HG02840 (cell line): Measurements from ENCODE around the gene FMR1.

Experiments used
- ATAC-seq: cut with Tn5 transposase; IDR thresholded peaks from one replicate; pipeline ENCODE4 v1.9.1; 2021; ENCODE audit warnings: mild to moderate bottlenecking, moderate library complexity, moderate number of reproducible peaks; ENCODE audit not compliant: unreplicated experiment, low FRiP score

Gene FMR1

GRCh38 chrX:147914591-147914990, 2.9 kb downstream of the FMR1 start:
- ATAC-seq = no peak

DNA sequence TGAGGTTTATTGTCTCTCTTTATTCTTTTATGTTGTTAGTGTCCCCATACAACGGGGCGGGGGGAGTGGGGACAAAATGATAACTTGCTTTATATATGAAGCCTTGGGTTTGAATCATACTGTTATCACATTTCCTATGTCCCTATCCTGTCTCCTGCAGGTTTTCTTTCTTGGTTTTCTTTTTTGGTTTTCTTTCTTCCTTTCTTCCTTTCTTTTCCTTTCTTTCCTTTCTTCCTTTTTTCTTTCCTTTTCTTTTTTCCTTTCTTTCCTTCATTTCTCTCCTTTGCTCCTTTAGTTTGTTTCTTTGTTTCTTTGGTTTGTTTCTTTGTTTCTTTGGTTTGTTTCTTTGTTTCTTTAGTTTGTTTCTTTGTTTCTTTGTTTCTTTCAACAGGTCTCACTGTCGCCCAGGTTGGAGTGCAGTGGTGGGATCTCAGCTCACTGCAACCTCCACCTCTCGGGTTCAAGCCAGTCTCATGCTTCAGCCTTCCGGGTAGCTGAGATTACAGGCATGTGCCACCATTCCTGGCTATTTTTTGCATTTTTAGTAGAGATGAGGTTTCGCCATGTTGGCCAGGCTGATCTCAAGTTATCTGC, 4.8 kb downstream of the FMR1 start:
- no peak for ATAC-seq

DNA sequence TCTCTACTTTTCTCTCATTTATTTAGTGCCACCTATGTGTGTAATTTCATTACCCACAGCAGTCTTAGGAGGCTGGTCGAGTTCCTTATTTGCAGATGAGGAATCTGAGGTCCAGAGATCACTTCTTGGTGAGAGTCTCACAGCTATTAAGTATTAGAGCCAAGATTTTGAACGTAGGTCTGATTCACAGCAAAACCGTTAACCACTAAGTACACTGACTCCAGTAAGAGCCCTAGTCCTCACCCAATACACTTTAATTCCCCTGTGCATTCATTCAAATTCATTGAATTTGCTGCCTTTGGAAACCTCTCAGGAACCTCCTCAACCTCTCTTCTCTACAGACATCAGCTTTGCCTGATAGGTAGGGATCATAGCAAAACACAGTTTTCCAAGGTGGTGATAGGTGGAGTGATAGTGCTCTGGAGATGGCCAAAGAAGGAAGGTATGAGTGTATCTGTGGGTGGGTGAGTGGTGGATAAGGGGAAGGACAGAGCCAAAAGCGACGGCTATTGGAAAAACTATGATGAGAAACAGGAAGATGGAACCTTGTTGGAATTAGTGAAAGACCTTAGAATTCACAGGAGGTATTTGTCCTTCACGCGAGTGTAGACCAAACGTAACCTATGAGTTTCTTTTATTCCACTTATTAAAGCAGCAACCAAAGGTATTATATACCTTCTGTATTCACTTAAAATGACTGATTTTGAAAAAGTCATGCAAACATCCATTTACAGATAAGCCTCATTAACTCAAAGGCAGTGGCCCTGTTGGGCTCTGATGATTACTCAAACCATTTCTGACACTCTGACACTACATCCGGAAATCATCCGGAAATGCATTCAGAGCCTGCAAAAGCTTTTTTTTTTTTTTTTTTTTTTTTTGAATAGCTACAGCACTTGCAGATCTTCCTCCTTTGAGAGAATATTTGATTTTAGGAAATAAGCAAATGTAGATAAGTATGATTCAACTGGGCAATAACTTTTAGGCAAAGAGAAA, 6.3 kb downstream of the FMR1 start:
- ATAC-seq = peak; percentile 85

- ATAC-seq = no peak
Observed at GRCh38 chrX:147920161-147920666, 8.5 kb downstream of the FMR1 start.

DNA sequence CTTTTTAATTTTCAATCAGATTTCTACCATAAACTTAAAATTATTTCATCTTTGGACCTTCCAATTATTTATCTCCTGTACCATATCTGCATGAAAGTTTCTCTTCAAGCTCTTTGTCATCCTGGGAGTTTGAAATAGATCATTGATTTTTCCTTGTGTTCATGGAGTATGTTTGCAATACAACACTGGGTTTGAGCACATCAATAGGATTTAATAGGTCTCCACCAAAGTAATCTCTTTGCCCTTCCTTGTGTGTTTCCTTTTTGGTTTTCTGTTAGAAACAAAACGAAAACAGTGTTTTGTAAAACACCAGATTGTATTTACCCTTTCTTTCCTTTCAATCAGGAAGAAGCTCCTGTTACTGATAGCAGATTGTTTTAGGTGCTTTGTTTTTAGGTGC, 11.9 kb downstream of the FMR1 start:
- no peak for ATAC-seq

- ATAC-seq = no peak
Observed at GRCh38 chrX:147927256-147927655, 15.5 kb downstream of the FMR1 start.

- ATAC-seq = no peak
Observed at GRCh38 chrX:147933815-147934214, 22.1 kb downstream of the FMR1 start.

GRCh38 chrX:147935156-147935758, 23.5 kb downstream of the FMR1 start:
- ATAC-seq = no peak

- no peak for ATAC-seq
Observed at GRCh38 chrX:147945286-147945685, 33.6 kb downstream of the FMR1 start.

DNA sequence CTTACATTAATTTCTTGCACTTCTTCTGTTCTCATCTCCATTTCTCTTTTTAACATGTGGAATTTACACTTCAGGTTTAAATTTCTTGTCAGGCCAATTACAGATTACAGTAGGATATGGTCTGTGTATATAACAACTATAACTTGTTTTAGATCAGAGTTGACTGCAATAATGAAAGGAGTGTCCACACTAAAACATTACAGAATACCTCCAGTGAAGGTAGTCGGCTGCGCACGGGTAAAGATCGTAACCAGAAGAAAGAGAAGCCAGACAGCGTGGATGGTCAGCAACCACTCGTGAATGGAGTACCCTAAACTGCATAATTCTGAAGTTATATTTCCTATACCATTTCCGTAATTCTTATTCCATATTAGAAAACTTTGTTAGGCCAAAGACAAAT, 36.8 kb downstream of the FMR1 start:
- no peak for ATAC-seq

GRCh38 chrX:147950352-147950751, 38.6 kb downstream of the FMR1 start:
- ATAC-seq = no peak

DNA sequence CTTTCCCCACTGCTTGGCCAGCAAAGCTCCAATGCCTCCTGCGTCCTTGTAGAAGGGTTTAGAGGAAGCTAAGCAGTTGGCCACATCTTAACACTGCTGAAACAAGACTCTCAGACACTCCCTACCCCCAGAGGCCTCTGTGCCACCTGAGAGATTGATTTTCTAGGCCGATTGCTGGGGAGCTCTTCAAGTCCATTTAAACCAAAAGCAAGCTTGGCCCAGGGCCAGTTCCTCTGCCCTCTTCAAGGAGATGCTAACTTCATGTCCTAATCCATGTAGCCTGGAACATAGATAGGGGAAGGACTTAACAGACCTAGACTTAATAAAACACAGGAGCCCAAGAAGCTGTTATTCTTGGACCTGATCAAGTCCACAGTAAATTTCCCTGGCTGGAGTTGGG, 42.3 kb downstream of the FMR1 start:
- no peak for ATAC-seq

DNA sequence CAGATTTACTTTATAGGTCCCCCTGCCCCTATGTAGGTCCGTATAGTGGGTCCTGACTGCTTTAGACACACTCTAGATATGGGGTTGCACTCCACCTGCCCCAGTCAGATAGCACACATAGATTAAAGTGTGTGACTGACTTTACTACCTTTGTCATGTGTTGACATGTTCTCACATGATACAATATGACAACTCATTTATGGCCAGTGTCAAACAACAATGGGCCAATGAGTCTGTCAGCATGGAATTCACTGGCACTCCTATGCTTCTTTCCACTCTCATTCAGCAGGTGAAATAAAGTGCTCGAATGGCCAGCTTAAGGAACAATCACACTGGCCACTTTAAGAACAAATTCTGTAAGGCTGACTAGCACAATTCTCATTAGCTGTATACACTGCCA, 45.6 kb downstream of the FMR1 start:
- ATAC-seq = no peak

DNA sequence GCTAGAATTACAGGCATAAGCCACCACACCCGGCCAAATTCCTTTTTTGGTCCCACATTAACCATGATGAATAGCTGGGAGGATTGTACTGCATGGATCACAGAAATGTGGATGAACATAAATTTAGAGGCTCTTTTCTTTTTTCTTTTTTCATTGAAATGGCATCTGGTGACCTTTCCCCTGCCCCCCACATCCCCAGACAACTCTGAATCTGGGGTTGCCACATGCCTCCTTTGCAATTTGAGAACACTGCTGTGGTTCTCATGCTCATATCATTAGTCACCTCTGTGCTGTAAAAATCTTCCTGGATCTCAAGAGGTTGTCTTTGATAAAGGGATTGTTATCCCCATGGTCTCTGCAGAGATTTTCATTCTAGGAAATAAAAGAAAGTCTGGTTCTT, 46.6 kb downstream of the FMR1 start:
- ATAC-seq = no peak

GRCh38 chrX:147960722-147961121, 49.0 kb downstream of the FMR1 start:
- no peak for ATAC-seq

GRCh38 chrX:147962476-147962875, 50.8 kb downstream of the FMR1 start:
- ATAC-seq = no peak

GRCh38 chrX:147978931-147979330, 67.2 kb downstream of the FMR1 start:
- no peak for ATAC-seq

DNA sequence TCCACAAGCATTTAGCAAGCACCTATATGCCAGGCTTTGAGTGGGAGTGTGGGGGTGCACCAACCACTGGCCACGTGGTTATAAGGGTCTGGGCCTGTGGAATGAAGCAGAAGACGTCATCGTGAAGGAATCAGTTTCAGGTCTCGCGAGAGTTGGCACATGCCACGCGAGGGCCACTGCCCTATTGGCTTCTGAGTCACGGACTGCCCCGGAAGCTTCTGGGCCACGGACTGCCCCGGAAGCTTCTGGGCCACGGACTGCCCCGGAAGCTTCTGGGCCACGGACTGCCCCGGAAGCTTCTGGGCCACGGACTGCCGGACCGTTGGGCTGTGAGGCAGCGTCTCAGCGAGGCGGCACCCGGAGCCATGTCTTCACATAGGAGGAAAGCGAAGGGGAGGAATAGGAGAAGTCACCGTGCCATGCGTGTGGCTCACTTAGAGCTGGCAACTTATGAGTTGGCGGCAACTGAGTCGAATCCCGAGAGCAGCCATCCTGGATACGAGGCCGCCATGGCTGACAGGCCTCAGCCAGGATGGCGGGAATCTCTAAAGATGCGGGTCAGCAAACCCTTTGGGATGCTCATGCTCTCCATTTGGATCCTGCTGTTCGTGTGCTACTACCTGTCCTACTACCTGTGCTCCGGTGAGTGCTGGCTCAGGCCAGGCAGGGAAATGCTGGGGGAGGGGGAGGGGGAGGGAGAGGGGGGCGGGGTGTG, 69.5 kb downstream of the FMR1 start, which contains the start of gene FMR1NB:
FMR1NB (plus strand) TSS at position 300 of the 715 bp plus-strand sequence; CDS start at position 366, 66 bp downstream.
- ATAC-seq = no peak
